GM23338 (cell line): Measurements from ENCODE around the gene MYDGF. TPM values are rescaled to one million over a fixed set of nuclear protein-coding genes. Genes with fewer than 3 reads are reported as not detected.

Experiments
- ATAC-seq: fragments of 200-7000 bp; cut with Tn5 transposase; 3 replicates; pipeline ENCODE4 v1.9.1; 2020
- DNase-seq: peaks from one replicate; pipeline ENCODE4 v3.0.0-alpha.2; 2015; ENCODE audit warnings: low spot score
- H2AFZ ChIP-seq: fragments of 200-600 bp; sonication (generic); 2 replicates; pipeline ENCODE4 v1.8.0; 2016; ENCODE audit warnings: antibody characterized with exemption, mild to moderate bottlenecking, moderate library complexity
- H3F3A ChIP-seq: fragments of 200-600 bp; sonication (generic); replicated peaks from 2 replicates; pipeline ENCODE4 v1.8.0; 2017; ENCODE audit warnings: antibody characterized with exemption, mixed run types, low read depth
- H3K27ac ChIP-seq: fragments of 200-600 bp; sonication (generic); 2 replicates; pipeline ENCODE4 v1.6.1; 2016; ENCODE audit warnings: low read depth
- H3K27me3 ChIP-seq: fragments of 200-600 bp; sonication (generic); 2 replicates; pipeline ENCODE4 v1.8.0; 2016; ENCODE audit warnings: mild to moderate bottlenecking, mixed run types, moderate library complexity; ENCODE audit not compliant: insufficient read depth
- H3K36me3 ChIP-seq: fragments of 200-600 bp; sonication (generic); 2 replicates; pipeline ENCODE4 v1.8.0; 2016; ENCODE audit warnings: mild to moderate bottlenecking; ENCODE audit not compliant: insufficient read depth
- H3K4me1 ChIP-seq: fragments of 200-600 bp; sonication (generic); 2 replicates; pipeline ENCODE4 v1.8.0; 2016; ENCODE audit warnings: mild to moderate bottlenecking, moderate library complexity; ENCODE audit not compliant: insufficient read depth
- H3K4me2 ChIP-seq: fragments of 200-600 bp; sonication (generic); 2 replicates; pipeline ENCODE4 v1.7.1; 2017; ENCODE audit warnings: mixed run types
- H3K4me3 ChIP-seq: fragments of 200-600 bp; sonication (generic); 2 replicates; pipeline ENCODE4 v1.6.1; 2016; ENCODE audit warnings: mixed run types
- H3K79me2 ChIP-seq: fragments of 200-600 bp; sonication (generic); replicated peaks from 2 replicates; pipeline ENCODE4 v1.8.0; 2017; ENCODE audit warnings: mild to moderate bottlenecking; ENCODE audit not compliant: insufficient read depth
- H3K9me2 ChIP-seq: fragments of 200-600 bp; sonication (generic); 2 replicates; pipeline ENCODE4 v1.8.0; 2017; ENCODE audit not compliant: insufficient read depth
- H4K20me1 ChIP-seq: fragments of 200-600 bp; sonication (generic); replicated peaks from 2 replicates; pipeline ENCODE4 v1.8.0; 2017; ENCODE audit warnings: mild to moderate bottlenecking; ENCODE audit not compliant: insufficient read depth
- H3K27ac Mint-ChIP-seq: 2 replicates; pipeline ENCODE4 v1.8.0; 2020; ENCODE audit warnings: inconsistent platforms, mild to moderate bottlenecking, moderate library complexity, mixed read lengths
- H3K27me3 Mint-ChIP-seq: 3 replicates; pipeline ENCODE4 v1.8.0; 2022; ENCODE audit warnings: low read depth, mild to moderate bottlenecking, moderate library complexity, mixed read lengths, inconsistent platforms; ENCODE audit not compliant: insufficient read depth, poor library complexity
- H3K36me3 Mint-ChIP-seq: 3 replicates; pipeline ENCODE4 v1.8.0; 2021; ENCODE audit warnings: low read depth, mild to moderate bottlenecking, inconsistent platforms, moderate library complexity, mixed read lengths
- H3K4me1 Mint-ChIP-seq: 3 replicates; pipeline ENCODE4 v1.8.0; 2020; ENCODE audit warnings: mild to moderate bottlenecking, inconsistent platforms, mixed read lengths
- H3K4me3 Mint-ChIP-seq: 3 replicates; pipeline ENCODE4 v1.8.0; 2021; ENCODE audit warnings: moderate library complexity, mild to moderate bottlenecking, inconsistent platforms, mixed read lengths
- H3K9me3 Mint-ChIP-seq: 3 replicates; pipeline ENCODE4 v1.8.0; 2020; ENCODE audit warnings: moderate library complexity, mild to moderate bottlenecking, inconsistent platforms, mixed read lengths
- CREB1 ChIP-seq: fragments of 250-450 bp; sonication (Bioruptor Pico); IDR thresholded peaks from 2 replicates; pipeline ENCODE4 v1.5.0; 2020; ENCODE audit warnings: low read depth, mild to moderate bottlenecking, moderate library complexity
- ETS1 ChIP-seq: IDR thresholded peaks from 2 replicates; pipeline ENCODE4 v1.6.1; 2016; ENCODE audit warnings: antibody characterized with exemption
- POLR2AphosphoS5 ChIP-seq: IDR thresholded peaks from 2 replicates; pipeline ENCODE4 v1.6.1; 2016; ENCODE audit warnings: antibody characterized with exemption, low read depth
- STAT1 ChIP-seq: IDR thresholded peaks from one replicate; pipeline ENCODE4 v1.6.1; 2016; ENCODE audit warnings: antibody characterized with exemption; ENCODE audit not compliant: unreplicated experiment
- ZNF462 ChIP-seq: fragments of 250-450 bp; sonication (Bioruptor Pico); IDR thresholded peaks from 2 replicates; pipeline ENCODE4 v1.5.0; 2020; ENCODE audit warnings: mild to moderate bottlenecking, moderate library complexity
- polyA plus RNA-seq: library from polyadenylated mRNA; unstranded; fragments of >200 nt; fragmentation: Nextera tagmentation; extraction: Ambion mirVana; gene quantifications from 2 replicates; pipeline ENCODE4 v1.2.1, GENCODE V29; 2016
- total RNA-seq: library from RNA; depleted of rRNA; stranded (reverse); fragments of >200 nt; shearing (Covaris generic); gene quantifications from 2 replicates; pipeline ENCODE4 v1.2.3, GENCODE V29; 2014
- TF ChIP-seq, protein P1 (sequence below): IDR thresholded peaks from one replicate; pipeline ENCODE4 v1.6.1; 2018; ENCODE audit warnings: antibody characterized with exemption; ENCODE audit not compliant: unreplicated experiment

MYDGF gene
- total and polyA plus RNA-seq, 2 experiments from 2014 or later, result 42.3 to 99.5 TPM

GRCh38 chr19:4620675-4621074 lies 49.5 kb downstream of the MYDGF start:
- Mint-ChIP-seq H3K36me3 (no peaks in the 10 kb centered on the region), H3K27ac (no peak overlapping the region), H3K4me3 (no peak overlapping the region; the same call in 2 of the 3 replicates), H3K9me3 (no peaks in the 10 kb centered on the region), H3K27me3 (peaks cover 12% of the 10 kb centered on the region), H3K4me1 (peaks cover 7% of the 10 kb centered on the region; the same call in 1 of the 3 replicates)
- no peak for ATAC-seq
- Histone ChIP-seq H3K4me1 (no peaks in the 10 kb centered on the region; the same call in 1 of the 2 replicates), H2AFZ (no peak overlapping the region), H3K4me2 (no peak overlapping the region), H3K4me3 (no peak overlapping the region), H3K79me2 (no peaks in the 10 kb centered on the region), H3F3A (no peaks in the 10 kb centered on the region), H4K20me1 (no peaks in the 10 kb centered on the region), H3K27me3 (no peaks in the 10 kb centered on the region), H3K27ac (no peak overlapping the region), H3K36me3 (no peaks in the 10 kb centered on the region), H3K9me2 (no peaks in the 10 kb centered on the region)
- TF ChIP-seq ETS1 (no peak), POLR2AphosphoS5 (no peak), STAT1 (no peak)
- no peak for DNase-seq

- H3K9me3 Mint-ChIP-seq, result no peaks in the 10 kb centered on the region
- ATAC-seq (no peak), DNase-seq (no peak)
- no peak overlapping the region for H3K27ac Mint-ChIP-seq
- H3K79me2 ChIP-seq, result no peaks in the 10 kb centered on the region
- no peaks in the 10 kb centered on the region for H3F3A ChIP-seq
- no peak overlapping the region for H2AFZ ChIP-seq
- H3K4me3 Mint-ChIP-seq, result no peak overlapping the region
- no peak overlapping the region for H3K4me2 ChIP-seq
- H3K27ac ChIP-seq, result no peak overlapping the region
- no peaks in the 10 kb centered on the region for H4K20me1 ChIP-seq
- no peaks in the 10 kb centered on the region for H3K9me2 ChIP-seq
- H3K4me1 ChIP-seq, result no peaks in the 10 kb centered on the region; the same call in 1 of the 2 replicates
- H3K36me3 Mint-ChIP-seq, result no peaks in the 10 kb centered on the region
- H3K27me3 Mint-ChIP-seq, result peaks cover 15% of the 10 kb centered on the region
- 0 out of 3 replicates have a peak, but pooled peaks cover 3% of the 10 kb centered on the region for H3K4me1 Mint-ChIP-seq
- no peak overlapping the region for H3K4me3 ChIP-seq
- no peaks in the 10 kb centered on the region for H3K36me3 ChIP-seq
- H3K27me3 ChIP-seq, result no peaks in the 10 kb centered on the region
- TF ChIP-seq CREB1 (CRISPR knock-in tag) (no peak), ZNF462 (CRISPR knock-in tag) (no peak), ETS1 (no peak)
- TF ChIP-seq, protein P1, sequence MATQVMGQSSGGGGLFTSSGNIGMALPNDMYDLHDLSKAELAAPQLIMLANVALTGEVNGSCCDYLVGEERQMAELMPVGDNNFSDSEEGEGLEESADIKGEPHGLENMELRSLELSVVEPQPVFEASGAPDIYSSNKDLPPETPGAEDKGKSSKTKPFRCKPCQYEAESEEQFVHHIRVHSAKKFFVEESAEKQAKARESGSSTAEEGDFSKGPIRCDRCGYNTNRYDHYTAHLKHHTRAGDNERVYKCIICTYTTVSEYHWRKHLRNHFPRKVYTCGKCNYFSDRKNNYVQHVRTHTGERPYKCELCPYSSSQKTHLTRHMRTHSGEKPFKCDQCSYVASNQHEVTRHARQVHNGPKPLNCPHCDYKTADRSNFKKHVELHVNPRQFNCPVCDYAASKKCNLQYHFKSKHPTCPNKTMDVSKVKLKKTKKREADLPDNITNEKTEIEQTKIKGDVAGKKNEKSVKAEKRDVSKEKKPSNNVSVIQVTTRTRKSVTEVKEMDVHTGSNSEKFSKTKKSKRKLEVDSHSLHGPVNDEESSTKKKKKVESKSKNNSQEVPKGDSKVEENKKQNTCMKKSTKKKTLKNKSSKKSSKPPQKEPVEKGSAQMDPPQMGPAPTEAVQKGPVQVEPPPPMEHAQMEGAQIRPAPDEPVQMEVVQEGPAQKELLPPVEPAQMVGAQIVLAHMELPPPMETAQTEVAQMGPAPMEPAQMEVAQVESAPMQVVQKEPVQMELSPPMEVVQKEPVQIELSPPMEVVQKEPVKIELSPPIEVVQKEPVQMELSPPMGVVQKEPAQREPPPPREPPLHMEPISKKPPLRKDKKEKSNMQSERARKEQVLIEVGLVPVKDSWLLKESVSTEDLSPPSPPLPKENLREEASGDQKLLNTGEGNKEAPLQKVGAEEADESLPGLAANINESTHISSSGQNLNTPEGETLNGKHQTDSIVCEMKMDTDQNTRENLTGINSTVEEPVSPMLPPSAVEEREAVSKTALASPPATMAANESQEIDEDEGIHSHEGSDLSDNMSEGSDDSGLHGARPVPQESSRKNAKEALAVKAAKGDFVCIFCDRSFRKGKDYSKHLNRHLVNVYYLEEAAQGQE, result no peak
Measured at GRCh38 chr19:4619668-4620294, 50.4 kb downstream of the MYDGF start.
